Measurements from ENCODE around the gene LPO.

LPO gene

GRCh38 chr17:58210922-58211321, 27.5 kb upstream of the LPO start:
- Mint-ChIP-seq H3K9me3 (no peaks in the 10 kb centered on the region), H3K4me1 (peaks cover 12% of the 10 kb centered on the region), H3K27ac (no peak overlapping the region), H3K36me3 (peaks cover 17% of the 10 kb centered on the region), H3K27me3 (no peaks in the 10 kb centered on the region), H3K4me3 (no peak overlapping the region)
- DNase-seq, result no peak
- CTCF ChIA-PET, result interaction anchor here (1.6 to 2.4 kb wide), 2 partner anchors 10 to 11 kb away, joined by 3 to 7 read pairs; no protein-coding TSS in a partner anchor

GRCh38 chr17:58215685-58216084, 22.7 kb upstream of the LPO start:
- CTCF ChIA-PET, result interaction anchor here (1.1 to 3.5 kb wide), 3 partner anchors 11 to 23 kb away, joined by 3 to 17 read pairs (median 3); no protein-coding TSS in a partner anchor
- peaks cover 29% of the 10 kb centered on the region for H3K4me1 Mint-ChIP-seq
- no peaks in the 10 kb centered on the region for H3K9me3 Mint-ChIP-seq
- peaks cover 8% of the 10 kb centered on the region for H3K36me3 Mint-ChIP-seq
- no peak overlapping the region for H3K4me3 Mint-ChIP-seq
- no peaks in the 10 kb centered on the region for H3K27me3 Mint-ChIP-seq
- DNase-seq, result no peak
- no peak overlapping the region for H3K27ac Mint-ChIP-seq

GRCh38 chr17:58217766-58218165, 20.6 kb upstream of the LPO start:
- H3K4me3 Mint-ChIP-seq, result peak overlapping the region; percentile 43
- peaks cover 3% of the 10 kb centered on the region for H3K36me3 Mint-ChIP-seq
- H3K27me3 Mint-ChIP-seq, result no peaks in the 10 kb centered on the region
- H3K9me3 Mint-ChIP-seq, result no peaks in the 10 kb centered on the region
- no peak for DNase-seq
- peaks cover 27% of the 10 kb centered on the region for H3K4me1 Mint-ChIP-seq
- CTCF ChIA-PET, result interaction anchor here (1.0 to 3.5 kb wide), 2 partner anchors 18 to 209 kb away, joined by 4 to 17 read pairs; no protein-coding TSS in a partner anchor
- no peak overlapping the region for H3K27ac Mint-ChIP-seq

- peak; percentile 97 for DNase-seq
- peaks cover 27% of the 10 kb centered on the region for H3K4me1 Mint-ChIP-seq
- peaks cover 3% of the 10 kb centered on the region for H3K36me3 Mint-ChIP-seq
- peak within 1 kb of the TSS; percentile 95 for H3K4me3 Mint-ChIP-seq
- no peaks in the 10 kb centered on the region for H3K27me3 Mint-ChIP-seq
- H3K9me3 Mint-ChIP-seq, result no peaks in the 10 kb centered on the region
- CTCF ChIA-PET, result interaction anchor here (0.7 to 1.9 kb wide), 3 partner anchors 9 to 12 kb away, joined by 3 to 5 read pairs (median 4); no protein-coding TSS in a partner anchor
- peak within 1 kb of the TSS; percentile 95 for H3K27ac Mint-ChIP-seq
Observed at GRCh38 chr17:58219007-58219788, 19.2 kb upstream of the LPO start, which contains the start of gene MKS1. TSS of gene MKS1 (minus strand) at chr17:58219255. CDS start at chr17:58219230, 25 bp downstream.

DNA sequence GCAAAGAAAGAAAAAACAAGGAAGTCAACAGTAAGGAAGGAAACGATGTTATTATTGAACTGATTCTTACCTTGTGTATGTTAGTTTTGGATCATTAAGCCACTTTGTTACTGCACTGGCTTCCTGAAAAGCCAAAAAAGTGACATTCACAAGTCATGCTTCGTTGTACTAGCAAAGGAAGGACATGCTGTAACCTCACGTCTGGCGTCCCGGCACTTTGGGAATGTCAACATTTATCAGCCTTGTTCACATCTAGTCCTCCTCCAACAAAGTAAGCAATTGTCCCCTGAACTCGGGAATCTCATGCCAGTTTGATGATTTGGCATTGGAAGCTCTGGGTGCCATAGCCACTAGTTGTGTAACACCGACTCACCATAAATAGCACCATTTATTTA, 18.6 kb upstream of the LPO start:
- no peaks in the 10 kb centered on the region for H3K9me3 Mint-ChIP-seq
- no peak for DNase-seq
- H3K27me3 Mint-ChIP-seq, result no peaks in the 10 kb centered on the region
- H3K27ac Mint-ChIP-seq, result peak overlapping the region; percentile 95
- H3K36me3 Mint-ChIP-seq, result peaks cover 3% of the 10 kb centered on the region
- peaks cover 27% of the 10 kb centered on the region for H3K4me1 Mint-ChIP-seq
- peak overlapping the region; percentile 95 for H3K4me3 Mint-ChIP-seq
- CTCF ChIA-PET, result interaction anchor here (0.7 to 1.9 kb wide), 3 partner anchors 9 to 11 kb away, joined by 3 to 5 read pairs (median 4); no protein-coding TSS in a partner anchor

GRCh38 chr17:58224315-58224714, 14.1 kb upstream of the LPO start:
- Mint-ChIP-seq H3K27ac (no peak overlapping the region), H3K9me3 (no peaks in the 10 kb centered on the region), H3K4me1 (peaks cover 10% of the 10 kb centered on the region), H3K4me3 (no peak overlapping the region), H3K36me3 (no peaks in the 10 kb centered on the region), H3K27me3 (peaks cover 25% of the 10 kb centered on the region)
- CTCF ChIA-PET, result interaction anchor here (1.0 kb wide), 1 partner anchor 24 kb away, joined by 3 read pairs; no protein-coding TSS in a partner anchor
- DNase-seq, result no peak

GRCh38 chr17:58227733-58228132, 10.7 kb upstream of the LPO start:
- DNase-seq, result no peak
- H3K36me3 Mint-ChIP-seq, result no peaks in the 10 kb centered on the region
- H3K4me1 Mint-ChIP-seq, result peaks cover 2% of the 10 kb centered on the region
- H3K27me3 Mint-ChIP-seq, result peaks cover 47% of the 10 kb centered on the region
- CTCF ChIA-PET, result interaction anchor here (2.7 kb wide), 1 partner anchor 22 kb away, joined by 7 read pairs; no protein-coding TSS in a partner anchor
- no peak overlapping the region for H3K27ac Mint-ChIP-seq
- H3K4me3 Mint-ChIP-seq, result no peak overlapping the region
- no peaks in the 10 kb centered on the region for H3K9me3 Mint-ChIP-seq

- Mint-ChIP-seq H3K9me3 (no peaks in the 10 kb centered on the region), H3K27ac (peak overlapping the region; percentile 24), H3K36me3 (no peaks in the 10 kb centered on the region), H3K4me1 (peaks cover 2% of the 10 kb centered on the region), H3K4me3 (no peak overlapping the region), H3K27me3 (peaks cover 53% of the 10 kb centered on the region)
- CTCF ChIA-PET, result interaction anchor here (1.0 to 2.7 kb wide), 3 partner anchors 13 to 28 kb away, joined by 3 to 7 read pairs (median 4); no protein-coding TSS in a partner anchor
- no peak for DNase-seq
Observed at GRCh38 chr17:58228679-58229078, 9.7 kb upstream of the LPO start.

- H3K9me3 Mint-ChIP-seq, result no peaks in the 10 kb centered on the region
- CTCF ChIA-PET, result interaction anchor here (1.0 to 2.7 kb wide), 3 partner anchors 12 to 29 kb away, joined by 3 to 7 read pairs (median 4); no protein-coding TSS in a partner anchor
- H3K4me1 Mint-ChIP-seq, result peaks cover 2% of the 10 kb centered on the region
- no peak overlapping the region for H3K27ac Mint-ChIP-seq
- H3K36me3 Mint-ChIP-seq, result no peaks in the 10 kb centered on the region
- no peak for DNase-seq
- H3K27me3 Mint-ChIP-seq, result peaks cover 60% of the 10 kb centered on the region
- no peak overlapping the region for H3K4me3 Mint-ChIP-seq
Observed at GRCh38 chr17:58229384-58229783, 9.0 kb upstream of the LPO start.

DNA sequence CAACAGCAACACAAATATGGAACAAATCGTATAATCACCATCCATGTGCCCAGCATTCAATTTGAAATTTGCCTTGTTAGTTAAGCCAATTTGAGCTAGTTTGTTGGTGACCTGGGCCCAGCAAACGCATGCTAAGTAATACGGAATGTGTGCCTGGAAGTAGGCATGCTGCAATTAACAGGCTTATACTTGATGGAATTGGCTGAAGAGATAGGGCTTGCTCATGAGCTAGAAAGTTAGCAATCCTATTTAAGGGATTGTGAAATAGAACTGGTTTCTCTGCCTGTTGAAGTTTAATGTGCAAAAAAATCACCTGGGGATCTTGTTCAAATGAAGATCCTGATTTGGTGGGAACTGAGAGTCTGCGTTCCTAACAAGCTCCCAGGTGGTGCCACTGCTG, 8.5 kb upstream of the LPO start:
- no peak for DNase-seq
- Mint-ChIP-seq H3K36me3 (no peaks in the 10 kb centered on the region), H3K9me3 (no peaks in the 10 kb centered on the region), H3K4me1 (peaks cover 2% of the 10 kb centered on the region), H3K27me3 (peaks cover 63% of the 10 kb centered on the region), H3K27ac (no peak overlapping the region), H3K4me3 (no peak overlapping the region)
- CTCF ChIA-PET, result interaction anchor here (1.7 kb wide), 1 partner anchor 29 kb away, joined by 4 read pairs; no protein-coding TSS in a partner anchor

DNA sequence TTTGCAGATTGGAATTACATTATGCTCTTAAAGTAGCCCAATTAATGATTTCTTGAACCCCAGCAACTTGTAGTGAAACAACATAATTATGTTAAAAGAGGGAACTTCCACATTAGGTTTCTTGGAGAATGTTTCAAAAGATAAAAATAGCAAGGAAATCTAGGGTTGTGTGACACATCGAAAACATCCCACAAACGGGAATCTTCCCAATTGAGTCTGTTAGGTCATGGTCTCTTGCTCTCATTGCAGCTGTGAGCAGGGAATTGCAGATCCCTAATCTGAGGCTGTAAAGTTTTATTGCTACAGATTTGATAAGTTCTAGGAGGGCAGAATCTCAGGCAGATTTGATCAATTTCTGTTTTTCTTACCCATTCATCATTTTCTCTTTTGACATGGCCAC, 6.7 kb upstream of the LPO start:
- Mint-ChIP-seq H3K9me3 (no peaks in the 10 kb centered on the region), H3K27ac (no peak overlapping the region), H3K4me3 (no peak overlapping the region), H3K27me3 (peaks cover 77% of the 10 kb centered on the region), H3K4me1 (peaks cover 2% of the 10 kb centered on the region), H3K36me3 (no peaks in the 10 kb centered on the region)
- no peak for DNase-seq
- CTCF ChIA-PET, result interaction anchor here (1.4 kb wide), 2 partner anchors 12 to 18 kb away, joined by 5 to 6 read pairs; partner anchors contain the start of gene MKS1

GRCh38 chr17:58232707-58233156, 5.7 kb upstream of the LPO start:
- Mint-ChIP-seq H3K4me1 (peaks cover 2% of the 10 kb centered on the region), H3K27ac (no peak overlapping the region), H3K4me3 (no peak overlapping the region), H3K9me3 (no peaks in the 10 kb centered on the region), H3K27me3 (peaks cover 66% of the 10 kb centered on the region), H3K36me3 (no peaks in the 10 kb centered on the region)
- DNase-seq, result no peak
- CTCF ChIA-PET, result interaction anchor here (1.4 kb wide), 1 partner anchor 17 kb away, joined by 6 read pairs; no protein-coding TSS in a partner anchor

DNA sequence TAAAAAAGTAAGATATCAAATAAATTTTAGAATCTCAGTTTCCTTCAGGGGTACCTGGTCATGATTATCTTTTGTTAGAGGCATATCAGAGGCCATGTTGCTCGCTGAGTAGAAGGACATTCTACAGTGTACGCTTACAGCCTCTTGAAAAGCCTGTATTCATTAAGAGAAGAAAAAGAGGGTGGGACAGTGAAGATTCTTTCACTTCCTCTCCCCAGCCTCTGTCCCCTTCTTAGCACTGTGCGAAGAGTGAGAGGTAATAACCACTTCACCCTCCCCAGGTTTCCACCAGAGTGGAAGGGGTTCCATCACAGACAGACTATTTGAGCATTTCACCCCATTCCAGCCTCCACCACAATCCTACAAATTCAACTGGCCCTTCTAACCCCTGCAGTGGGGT, 4.8 kb upstream of the LPO start:
- Mint-ChIP-seq H3K9me3 (no peaks in the 10 kb centered on the region), H3K36me3 (no peaks in the 10 kb centered on the region), H3K4me3 (no peak overlapping the region), H3K27ac (no peak overlapping the region), H3K27me3 (peaks cover 66% of the 10 kb centered on the region), H3K4me1 (peaks cover 2% of the 10 kb centered on the region)
- CTCF ChIA-PET, result no interaction called here
- DNase-seq, result no peak

- Mint-ChIP-seq H3K4me3 (no peak overlapping the region), H3K27ac (no peak overlapping the region), H3K9me3 (no peaks in the 10 kb centered on the region), H3K27me3 (peaks cover 67% of the 10 kb centered on the region), H3K36me3 (no peaks in the 10 kb centered on the region), H3K4me1 (peaks cover 2% of the 10 kb centered on the region)
- DNase-seq, result no peak
- CTCF ChIA-PET, result no interaction called here
Observed at GRCh38 chr17:58234512-58234911, 3.9 kb upstream of the LPO start.
